HG02943 (cell line): ENCODE measurements around the gene NOBOX.
"Not testable (repeated sequence)": the region's sequence is repeated elsewhere in the genome, so short reads cannot be mapped to it uniquely, and the experiment has no call there.

Source experiments
- ATAC-seq: cut with Tn5 transposase; IDR thresholded peaks from one replicate; pipeline ENCODE4 v1.9.1; 2021; ENCODE audit warnings: mild to moderate bottlenecking, low read depth, moderate library complexity; ENCODE audit not compliant: unreplicated experiment

NOBOX gene

DNA sequence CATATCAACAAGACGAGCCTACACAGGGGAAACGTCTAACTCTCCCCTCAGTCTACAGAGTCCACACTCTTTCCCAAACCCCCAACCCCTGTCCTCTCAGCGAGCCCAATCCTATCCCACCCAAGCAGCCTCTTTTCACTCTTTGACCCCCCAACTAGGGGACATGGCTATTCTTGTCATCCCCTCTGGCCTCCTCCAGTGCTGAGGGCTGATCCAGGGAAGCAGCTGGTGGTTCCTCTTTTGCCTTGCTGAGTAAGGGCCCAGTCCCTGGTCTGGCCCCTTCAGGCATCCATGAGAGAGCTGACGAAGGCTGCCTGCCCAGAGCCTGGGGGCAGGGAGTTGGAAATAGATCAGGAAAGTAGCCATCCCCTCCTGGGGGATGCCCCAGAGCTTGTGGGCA lies 6.4 kb downstream of the NOBOX start:
- ATAC-seq: no peak

DNA sequence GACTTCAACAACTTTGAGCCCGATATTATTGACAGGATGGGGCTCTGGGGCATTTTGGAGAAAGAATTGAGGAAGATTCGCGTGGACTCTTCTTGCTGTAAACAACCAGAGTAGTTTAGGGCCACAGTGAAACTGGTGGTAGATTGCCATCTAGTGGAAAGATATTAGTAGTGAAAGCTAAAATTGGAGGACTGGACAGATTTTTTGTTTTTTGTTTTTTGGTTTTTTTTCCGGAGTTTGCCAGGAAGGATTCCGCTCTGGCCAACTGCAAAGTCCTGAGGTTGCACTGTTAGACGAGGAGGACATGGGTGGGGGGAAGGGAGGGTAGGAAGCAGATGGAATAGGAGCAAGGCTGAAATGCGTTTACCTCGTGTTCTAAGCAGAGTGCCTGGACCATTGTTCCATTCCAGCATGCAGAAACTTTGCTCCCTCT lies 11.7 kb downstream of the NOBOX start:
- ATAC-seq: peak; percentile 81

DNA sequence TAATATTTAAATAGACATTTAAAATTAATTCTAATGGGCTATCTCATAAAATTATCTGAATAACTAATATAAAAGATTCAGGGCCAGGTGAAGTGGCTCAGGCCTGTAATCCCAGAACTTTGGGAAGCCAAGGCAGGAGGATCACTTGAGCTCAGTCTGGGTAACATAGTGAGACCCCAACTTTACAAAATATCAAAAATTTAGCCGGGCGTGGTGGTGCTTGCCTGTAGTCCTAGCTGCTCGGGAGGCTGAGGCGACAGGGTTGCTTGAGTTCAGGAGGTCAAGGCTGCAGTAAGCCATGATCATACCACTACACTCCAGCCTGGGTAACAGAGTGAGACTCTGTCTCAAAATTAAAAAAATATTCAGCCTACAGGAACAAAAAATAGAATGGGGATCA lies 12.5 kb downstream of the NOBOX start:
- no peak for ATAC-seq

DNA sequence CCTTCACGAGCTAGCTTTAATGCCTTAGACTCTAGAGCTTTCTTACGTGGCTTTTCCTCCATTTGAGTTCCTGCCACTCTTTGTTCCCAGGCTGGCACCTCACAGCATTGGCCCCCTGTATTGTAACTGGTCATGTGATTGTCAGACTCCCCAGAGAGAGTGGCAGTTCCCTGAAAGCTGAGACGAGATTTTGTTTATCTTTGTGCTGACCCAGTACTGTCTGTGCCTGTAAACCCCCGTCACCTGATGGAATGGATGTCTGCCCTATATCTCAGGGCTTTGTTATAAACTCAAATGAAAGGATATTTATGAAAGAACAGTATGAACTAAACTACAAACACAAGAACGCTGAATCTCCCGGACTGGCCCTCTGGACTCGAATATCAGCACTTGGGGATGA lies 13.0 kb downstream of the NOBOX start:
- ATAC-seq: no peak

DNA sequence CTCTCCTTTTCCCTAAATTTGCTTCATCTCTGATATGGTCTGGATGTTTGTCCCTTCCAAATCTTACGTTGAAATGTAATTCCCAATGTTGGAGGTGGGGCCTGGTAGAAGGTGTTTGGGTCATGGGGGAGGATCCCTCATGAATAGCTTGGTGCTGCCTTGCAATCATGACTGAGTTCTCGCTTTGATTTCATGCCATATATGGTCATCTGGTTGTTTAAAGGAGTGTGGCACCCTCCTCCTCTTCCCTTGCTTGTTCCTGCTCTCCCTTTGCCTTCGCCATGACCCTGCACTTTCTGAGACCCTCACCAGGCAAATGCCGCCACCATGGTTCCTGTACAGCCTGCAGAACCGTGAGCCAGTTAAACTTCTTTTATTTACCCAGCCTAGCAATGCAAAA lies 14.5 kb downstream of the NOBOX start:
- no peak for ATAC-seq

DNA sequence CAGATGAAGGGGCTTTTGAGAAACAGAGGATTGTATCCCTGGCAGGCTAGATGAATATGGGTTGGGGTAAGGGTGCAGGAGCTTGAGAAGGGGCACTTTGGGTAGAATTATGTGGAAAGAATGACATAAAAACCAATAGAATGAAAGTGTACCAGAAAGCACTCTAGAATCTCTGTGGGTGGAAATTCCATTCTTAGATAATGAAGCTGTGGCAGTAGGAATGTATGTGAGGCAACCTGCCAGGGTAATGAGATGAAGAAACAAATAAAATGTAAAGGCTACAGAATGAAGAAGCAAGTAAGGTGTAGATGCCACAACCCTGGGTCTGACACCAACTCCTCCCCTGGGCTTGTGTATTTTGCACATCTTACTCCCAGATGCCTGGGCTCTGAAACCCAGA lies 16.8 kb downstream of the NOBOX start:
- ATAC-seq: no peak

DNA sequence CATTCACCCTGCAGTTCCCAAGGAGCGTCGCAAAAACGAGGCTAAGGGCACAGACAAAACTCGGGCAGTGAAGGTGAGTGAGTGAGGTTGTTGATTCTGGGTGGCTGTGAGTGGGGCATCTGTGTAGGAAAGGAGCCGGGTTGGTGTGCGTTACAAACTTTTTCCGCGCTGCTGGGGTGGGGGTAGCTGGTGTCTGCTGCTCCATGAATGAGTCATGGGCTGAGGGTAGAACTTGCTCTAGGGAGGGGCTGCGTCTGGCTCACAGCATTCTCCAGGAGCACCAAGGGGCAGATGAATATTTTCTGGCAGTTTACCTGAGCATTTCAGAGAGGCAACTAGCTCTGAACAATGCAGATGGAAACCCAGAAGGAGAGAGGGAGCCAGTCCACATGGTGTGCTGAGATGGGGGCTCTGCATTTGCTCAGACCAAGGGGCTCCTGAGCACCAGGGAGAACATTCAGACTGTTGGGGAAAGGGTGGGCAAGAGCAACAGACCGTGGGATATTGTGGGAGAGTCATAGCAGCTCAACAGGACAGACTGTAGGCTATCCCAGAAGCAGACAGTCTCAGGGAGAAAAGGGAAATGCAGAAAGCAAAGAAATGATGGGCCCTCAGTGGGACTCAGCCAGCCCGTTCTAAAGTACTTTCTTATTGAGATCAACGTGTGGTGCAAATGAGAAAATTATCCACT lies 18.8 kb downstream of the NOBOX start:
- ATAC-seq: no peak

DNA sequence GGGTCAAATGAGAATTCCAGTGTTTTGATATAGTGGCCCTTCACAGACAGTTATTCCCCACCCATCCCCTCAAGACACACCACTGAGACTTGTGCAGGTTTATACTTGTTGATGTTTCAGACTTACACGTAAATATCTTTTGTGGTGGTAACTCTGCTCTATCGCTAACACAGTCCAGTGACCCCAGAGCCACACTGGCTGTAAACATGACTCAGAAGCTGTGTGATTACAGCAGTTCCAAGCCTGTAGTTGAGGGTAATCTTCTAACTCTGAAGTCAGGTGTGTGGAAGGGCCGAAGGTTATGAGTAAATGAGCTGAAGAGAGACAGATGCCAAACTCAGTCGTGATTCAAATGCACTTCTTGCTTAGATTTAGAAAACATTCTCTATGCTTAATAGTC lies 19.4 kb downstream of the NOBOX start:
- no peak for ATAC-seq

DNA sequence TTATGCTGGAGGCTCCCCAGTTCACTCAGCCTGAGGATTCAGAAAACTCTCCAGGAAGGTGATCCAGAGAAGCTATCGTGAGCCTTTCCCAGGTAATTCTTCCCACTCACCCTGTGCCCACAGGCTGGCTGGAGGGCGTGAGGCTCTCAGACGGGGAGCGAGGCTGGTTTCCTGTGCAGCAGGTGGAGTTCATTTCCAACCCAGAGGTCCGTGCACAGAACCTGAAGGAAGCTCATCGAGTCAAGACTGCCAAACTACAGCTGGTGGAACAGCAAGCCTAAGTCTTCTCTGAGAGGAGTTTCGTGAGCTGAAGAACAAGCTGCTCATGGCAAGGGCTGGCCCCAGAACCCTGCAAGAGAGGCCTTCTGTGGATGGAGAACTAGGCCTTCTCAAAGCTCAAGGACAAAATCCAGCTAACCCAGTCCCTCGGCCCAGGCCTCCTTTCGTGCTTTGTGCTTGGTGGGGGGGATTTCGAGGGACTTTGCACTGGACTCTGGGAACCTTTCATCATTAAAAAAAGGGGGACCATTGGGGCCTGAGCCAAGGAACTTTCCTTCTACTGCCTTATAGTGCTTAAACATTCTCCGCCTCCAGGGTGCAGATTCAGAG lies 23.6 kb downstream of the NOBOX start:
- no peak for ATAC-seq

DNA sequence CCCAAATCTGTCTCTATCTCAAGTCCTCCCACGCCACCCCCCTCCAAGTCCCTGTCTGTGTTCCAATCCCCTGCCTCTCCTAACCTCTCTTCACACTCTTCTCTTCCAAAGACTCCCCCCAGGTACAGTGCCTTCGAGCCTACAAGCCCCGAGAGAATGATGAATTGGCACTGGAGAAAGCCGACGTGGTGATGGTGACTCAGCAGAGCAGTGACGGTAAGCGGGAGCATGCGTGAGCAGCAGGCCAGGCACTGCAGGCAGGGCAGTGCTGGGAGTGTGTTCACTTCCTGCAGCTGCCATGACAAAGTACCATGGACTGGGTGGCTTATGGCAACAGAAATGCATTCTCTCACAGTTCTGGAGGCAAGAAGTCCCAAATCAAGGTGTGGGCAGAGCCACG lies 24.8 kb downstream of the NOBOX start:
- ATAC-seq: no peak

DNA sequence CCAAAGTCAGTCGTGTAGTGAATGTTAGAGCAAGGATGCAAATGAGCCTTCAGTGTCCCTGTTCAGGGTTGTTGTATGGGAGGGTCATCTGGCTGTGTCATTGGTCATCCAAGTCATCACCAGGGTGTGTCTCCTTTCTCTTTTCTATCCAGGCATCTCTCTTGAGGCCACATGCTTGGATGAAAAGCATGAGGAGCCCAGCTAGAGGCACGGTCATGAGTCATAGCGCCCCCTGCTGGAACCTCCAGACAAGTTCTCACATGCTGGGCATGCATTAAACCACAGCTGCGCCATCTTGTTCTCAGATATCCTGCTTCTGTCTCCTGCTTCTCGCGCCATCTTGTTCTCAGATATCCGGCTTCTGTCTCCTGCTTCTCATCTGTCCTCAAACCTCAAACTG lies 34.3 kb downstream of the NOBOX start:
- ATAC-seq: not testable (repeated sequence)

DNA sequence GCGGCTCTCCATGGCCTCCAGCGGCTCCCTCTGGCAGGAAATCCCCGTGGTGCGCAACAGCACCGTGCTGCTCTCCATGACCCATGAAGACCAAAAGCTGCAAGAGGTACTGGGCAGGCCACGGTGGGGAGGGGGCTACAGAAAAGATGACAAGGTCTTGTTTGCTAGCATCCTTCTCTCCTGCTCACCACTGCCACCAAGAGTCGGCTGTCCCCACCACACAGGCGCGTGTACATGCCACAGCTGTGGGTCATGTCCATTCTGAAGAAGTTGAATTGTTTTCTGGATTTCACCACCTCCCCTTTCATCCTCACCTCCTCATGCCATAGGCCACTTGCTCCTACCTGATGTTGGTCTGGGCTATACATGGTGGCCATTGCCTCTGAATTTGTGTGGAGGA lies 36.2 kb downstream of the NOBOX start:
- not testable (repeated sequence) for ATAC-seq

DNA sequence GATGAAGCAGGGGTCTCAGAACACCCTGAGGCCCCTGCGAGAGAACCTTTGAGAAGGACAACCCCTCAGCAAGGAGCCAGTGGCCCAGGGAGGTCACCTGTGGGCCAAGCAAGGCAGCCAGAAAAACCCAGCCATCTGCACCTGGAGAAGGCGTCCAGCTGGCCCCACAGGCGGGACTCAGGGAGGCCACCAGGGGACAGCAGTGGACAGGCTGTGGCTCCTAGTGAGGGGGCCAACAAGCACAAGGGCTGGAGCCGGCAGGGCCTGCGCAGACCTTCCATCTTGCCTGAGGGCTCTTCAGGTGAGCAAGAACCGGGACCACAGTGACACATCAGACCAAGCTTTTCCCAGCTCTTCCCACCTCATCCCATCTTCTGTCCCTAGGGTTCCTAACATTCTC lies 38.0 kb downstream of the NOBOX start:
- ATAC-seq: not testable (repeated sequence)

DNA sequence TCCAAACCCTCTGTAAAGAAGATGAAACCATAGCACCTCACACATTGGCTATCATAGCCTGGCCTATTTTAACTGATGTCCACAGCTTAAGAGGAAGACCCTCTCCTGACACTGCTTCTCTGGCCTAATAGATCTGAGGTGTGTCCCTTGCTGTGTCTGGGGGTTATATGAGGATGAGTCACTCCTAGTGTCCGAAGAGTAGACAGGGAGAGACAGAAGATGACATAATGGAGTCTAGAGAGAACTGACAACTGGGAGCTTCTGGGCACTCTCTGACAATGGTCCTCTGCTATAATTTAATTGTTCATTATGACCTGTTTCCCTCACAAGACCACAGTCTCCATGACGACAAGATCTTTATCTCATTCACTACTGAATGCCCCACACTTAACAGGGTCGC lies 41.4 kb downstream of the NOBOX start:
- not testable (repeated sequence) for ATAC-seq

DNA sequence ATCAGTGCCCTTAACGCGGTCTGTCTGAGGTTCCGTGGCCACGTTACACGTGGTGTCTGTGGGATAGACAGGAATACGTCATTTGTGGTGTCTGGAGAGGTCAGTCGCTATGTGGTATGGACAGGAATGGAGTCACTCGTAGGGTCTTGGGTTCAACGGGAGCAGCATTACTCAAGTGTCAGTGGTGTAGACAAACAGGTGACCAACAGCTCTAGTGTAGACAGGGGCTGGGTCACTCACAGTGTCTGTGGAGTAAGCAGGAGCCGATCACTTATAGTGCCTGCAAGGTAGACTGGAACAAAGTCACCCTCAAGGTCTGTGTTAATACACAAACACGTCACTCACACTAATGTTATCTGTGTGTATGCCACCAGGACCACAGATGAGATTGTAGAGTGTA lies 46.6 kb downstream of the NOBOX start:
- not testable (repeated sequence) for ATAC-seq

DNA sequence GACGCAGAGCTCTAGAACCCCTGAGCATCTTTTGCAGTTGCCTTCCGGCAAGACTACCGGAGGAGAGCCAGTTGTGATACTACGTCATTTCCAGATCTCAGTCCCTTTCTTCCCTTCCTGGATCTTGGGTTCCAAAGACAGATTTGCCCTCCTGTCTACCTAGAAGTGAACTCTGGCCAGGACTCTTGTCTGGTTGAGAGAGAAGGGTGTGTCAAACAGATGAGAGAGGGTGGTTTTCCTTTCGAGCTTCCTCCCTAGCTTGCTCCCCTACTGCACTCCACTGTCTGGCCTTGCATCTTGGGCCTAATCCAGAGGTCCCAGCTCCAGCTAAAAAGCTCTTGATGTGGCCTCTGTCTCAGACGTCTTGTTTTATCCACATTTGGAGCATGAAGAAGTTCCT lies 47.3 kb downstream of the NOBOX start:
- not testable (repeated sequence) for ATAC-seq

DNA sequence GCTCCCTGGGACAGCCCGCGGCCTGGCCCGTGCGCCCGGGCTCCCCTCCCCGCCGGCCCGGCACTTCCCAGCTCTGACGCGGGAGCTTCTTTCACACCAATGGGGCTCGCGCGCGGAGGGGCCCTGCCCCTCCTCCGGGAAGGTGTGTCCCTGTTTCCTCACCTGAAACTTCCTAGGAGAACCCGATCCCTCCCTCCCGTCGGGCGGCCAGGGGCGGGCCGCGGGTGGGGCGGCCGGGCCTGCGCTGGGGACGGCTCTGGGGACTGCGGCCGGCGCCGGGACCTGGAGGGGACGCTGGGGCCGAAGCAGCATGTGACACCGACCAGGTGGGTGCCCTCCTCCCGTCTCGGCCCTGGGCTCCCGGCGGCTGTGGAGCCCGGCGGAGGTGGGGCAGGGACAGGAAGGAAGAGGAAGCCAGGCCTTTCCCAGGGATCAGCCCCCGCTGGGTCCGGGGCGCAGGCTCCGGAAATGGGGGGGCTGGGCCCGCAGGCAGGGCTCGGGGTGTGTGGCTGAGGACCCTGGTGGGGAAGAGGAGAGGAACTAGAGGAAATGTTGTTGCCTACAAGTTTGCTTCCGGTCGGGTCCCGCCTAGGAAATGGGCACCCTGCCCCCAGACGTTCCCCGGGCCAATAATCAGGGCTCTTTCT lies 48.2 kb downstream of the NOBOX start, which contains the start of gene ARHGEF5:
Gene ARHGEF5, plus strand, starts transcription at position 227 of the 647 bp plus-strand sequence. CDS start 7,268 bp downstream, outside the sequence.
- peak; percentile 68 for ATAC-seq

DNA sequence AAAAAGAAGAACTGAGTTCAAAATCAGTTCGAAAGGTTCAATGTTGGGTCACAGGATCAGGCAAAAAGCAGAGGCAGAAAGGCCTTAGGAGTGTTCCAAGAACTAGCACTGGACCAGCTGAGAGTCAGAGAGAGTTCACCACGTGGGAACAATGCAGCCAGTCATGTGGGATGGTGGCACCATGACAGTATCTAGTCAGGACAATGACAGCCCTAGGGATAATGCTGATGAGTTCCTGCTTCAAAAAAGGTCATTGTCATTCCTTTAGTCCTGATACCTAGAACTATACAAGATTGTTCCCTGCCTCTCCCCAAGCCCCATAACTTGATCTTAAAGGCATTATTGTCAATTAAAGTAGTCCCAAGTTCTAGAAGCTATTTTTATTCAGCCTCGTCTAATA lies 51.8 kb downstream of the NOBOX start:
- ATAC-seq: not testable (repeated sequence)

DNA sequence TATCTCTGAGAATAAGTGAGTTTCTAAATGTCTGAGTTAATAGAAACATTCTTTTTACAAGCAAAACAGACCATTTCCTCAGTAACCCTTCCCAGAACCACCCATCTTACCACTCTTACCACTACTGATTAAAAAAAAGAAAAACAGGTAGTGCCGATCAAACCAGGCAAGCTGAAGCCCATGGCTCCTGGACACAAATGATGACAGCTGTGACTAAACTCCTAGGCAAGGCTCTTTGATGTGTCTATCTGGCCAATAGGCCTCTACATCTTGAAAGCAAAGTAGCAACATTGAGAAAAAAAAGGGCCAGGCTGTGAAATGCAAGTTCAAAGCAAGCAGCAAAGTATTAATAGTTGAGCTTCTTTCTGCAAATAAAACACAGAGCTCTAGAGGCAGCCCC lies 54.9 kb downstream of the NOBOX start:
- ATAC-seq: peak; percentile 27
